ENCODE data around the gene ABHD2.

DNA sequence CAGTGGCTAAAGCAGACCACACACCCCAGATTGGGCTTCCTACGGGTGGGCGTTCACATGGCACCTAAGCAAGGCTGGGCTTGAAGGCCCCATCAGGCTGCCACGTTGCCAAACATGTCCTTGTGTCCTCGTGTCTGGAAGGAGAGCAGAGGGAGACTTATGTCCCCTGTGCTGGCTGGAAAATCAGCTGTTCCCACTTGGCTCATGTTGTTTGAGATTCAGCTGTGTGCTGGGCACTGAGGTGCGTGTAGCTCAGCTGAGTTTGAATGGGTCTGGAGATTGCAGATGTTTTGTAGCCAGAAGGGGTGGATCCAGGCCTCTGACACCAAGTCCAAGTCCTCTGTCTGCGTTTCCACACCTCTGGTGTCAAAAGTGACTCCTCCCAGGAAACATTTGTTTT, 98.5 kb downstream of the ABHD2 start:
- TF ChIP-seq POLR2A (IDR thresholded peaks at IDR 0.05) (no peak), CTCF (IDR thresholded peaks at IDR 0.05) (no peak), EP300 (IDR thresholded peaks at IDR 0.05) (no peak)

Measured in ovary (tissue), 3 donors.